Transverse colon (tissue), 4 donors: ENCODE results near the gene RSRC1. TPM values are rescaled to one million over a fixed set of nuclear protein-coding genes. Genes with fewer than 3 reads are reported as not detected.

Experiments used
- DNase-seq: peaks from one replicate; pipeline ENCODE4 v3.0.0-alpha.2; 2019
- H3K27ac ChIP-seq, 4 donors: fragments of 200-600 bp; sonication (generic); 2 replicates each; pipeline ENCODE4 v1.5.1; 2016 to 2018; ENCODE audit warnings: inconsistent platforms in 4 of 4
- H3K27me3 ChIP-seq: fragments of 200-600 bp; sonication (generic); 2 replicates; pipeline ENCODE4 v1.5.1; 2017; ENCODE audit warnings: inconsistent platforms
- H3K36me3 ChIP-seq, 4 donors: fragments of 200-600 bp; sonication (generic); 2 replicates each; pipeline ENCODE4 v1.5.1; 2017 to 2019; ENCODE audit warnings: inconsistent platforms in 4 of 4
- H3K4me1 ChIP-seq, 4 donors: fragments of 200-600 bp; sonication (generic); 2 replicates each; pipeline ENCODE4 v1.5.1; 2017 to 2020; ENCODE audit warnings: inconsistent platforms in 4 of 4
- H3K4me3 ChIP-seq, 4 donors: fragments of 200-600 bp; sonication (generic); 1 replicate in 1 of 4; 2 replicates in 3 of 4; pipeline versions ENCODE4 v1.5.1 to v1.6.1; 2017 to 2019; ENCODE audit warnings: inconsistent platforms in 4 of 4
- H3K9me3 ChIP-seq, 2 donors: fragments of 200-600 bp; sonication (generic); 2 replicates each; pipeline ENCODE4 v1.5.1; 2017 to 2019; ENCODE audit warnings: inconsistent platforms in 2 of 2
- EP300 ChIP-seq: sonication (generic); formaldehyde crosslinking; IDR thresholded peaks from one replicate; pipeline ENCODE4 v1.6.1; 2017; ENCODE audit warnings: antibody characterized with exemption, low read depth
- POLR2A ChIP-seq: fragments of 450-650 bp; IDR thresholded peaks from one replicate; pipeline ENCODE4 v1.6.1; 2016; ENCODE audit warnings: antibody characterized with exemption, mild to moderate bottlenecking, moderate library complexity
- POLR2AphosphoS5 ChIP-seq, 3 donors: sonication (generic); formaldehyde crosslinking; IDR thresholded peaks; one replicate each; pipeline ENCODE4 v1.6.1; 2016; ENCODE audit warnings: antibody characterized with exemption in 3 of 3
- WGBS, 2 donors: methylation state at CpG; one replicate each; pipeline ENCODE4 v1.1.5; 2018; ENCODE audit warnings: low coverage in 1 of 2; 5-methylcytosine and 5-hydroxymethylcytosine counted together
- in situ Hi-C, 4 donors: fragments of 200-750 bp; cut with MboI; loops; one replicate each; pipeline versions ENCODE4 v1.15.0 to v1.15.1; 2017; ENCODE audit warnings: low sequenced_read_pairs in 3 of 4, low pct_ligation_motif_present in 1 of 4, low pct_unique_long_range_greater_than_20kb in 1 of 4
- intact Hi-C: fragments of 100-400 bp; cut with DNase I; formaldehyde crosslinking; loops from one replicate; pipeline ENCODE4 v1.15.1; 2023; ENCODE audit warnings: low total_unique reads
- total RNA-seq, 4 donors: library from RNA; depleted of rRNA; stranded (reverse); fragments of >200 nt; gene quantifications; one replicate each; pipeline ENCODE4 v1.1.0, GENCODE V29; 2016
- TF ChIP-seq, protein P1 (sequence below), 5 experiments: fragments of 200-600 bp in 3 of 5; fragments of 450-650 bp in 2 of 5; sonication (generic) in 3 of 5; IDR thresholded peaks; 1 replicate in 2 of 5; 2 replicates in 3 of 5; pipeline ENCODE4 v1.5.1; 2016 to 2017; ENCODE audit warnings: antibody characterized with exemption in 5 of 5, inconsistent platforms in 3 of 5, mild to moderate bottlenecking in 2 of 5, moderate library complexity in 1 of 5

Gene RSRC1
- total RNA-seq, 4 donors from 2014 or later = 5.6 to 65.1 (median 37.1) TPM

DNA sequence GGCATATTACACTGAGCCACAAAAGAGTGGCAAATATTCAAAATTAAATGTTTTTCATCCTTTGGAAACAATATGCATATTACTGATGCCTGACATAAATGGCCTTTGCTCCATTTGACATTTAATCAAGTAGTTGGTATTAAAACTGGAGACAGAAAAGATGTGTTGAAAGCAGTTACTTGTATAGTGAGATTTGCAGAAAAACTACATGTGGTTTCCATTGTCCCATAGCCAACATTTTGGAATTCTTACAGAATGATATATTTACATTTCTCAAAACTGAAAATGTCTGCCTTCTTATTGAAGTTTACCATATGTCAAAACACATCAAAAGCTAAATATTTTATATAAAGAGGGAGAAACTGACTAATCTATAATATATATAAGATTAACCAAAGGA lies 25.2 kb upstream of the RSRC1 start:
- no peaks in the 10 kb centered on the region for H3K9me3 ChIP-seq
- H3K27me3 ChIP-seq = peaks cover 75% of the 10 kb centered on the region
- no peak for TF ChIP-seq EP300
- TF ChIP-seq, protein P1, sequence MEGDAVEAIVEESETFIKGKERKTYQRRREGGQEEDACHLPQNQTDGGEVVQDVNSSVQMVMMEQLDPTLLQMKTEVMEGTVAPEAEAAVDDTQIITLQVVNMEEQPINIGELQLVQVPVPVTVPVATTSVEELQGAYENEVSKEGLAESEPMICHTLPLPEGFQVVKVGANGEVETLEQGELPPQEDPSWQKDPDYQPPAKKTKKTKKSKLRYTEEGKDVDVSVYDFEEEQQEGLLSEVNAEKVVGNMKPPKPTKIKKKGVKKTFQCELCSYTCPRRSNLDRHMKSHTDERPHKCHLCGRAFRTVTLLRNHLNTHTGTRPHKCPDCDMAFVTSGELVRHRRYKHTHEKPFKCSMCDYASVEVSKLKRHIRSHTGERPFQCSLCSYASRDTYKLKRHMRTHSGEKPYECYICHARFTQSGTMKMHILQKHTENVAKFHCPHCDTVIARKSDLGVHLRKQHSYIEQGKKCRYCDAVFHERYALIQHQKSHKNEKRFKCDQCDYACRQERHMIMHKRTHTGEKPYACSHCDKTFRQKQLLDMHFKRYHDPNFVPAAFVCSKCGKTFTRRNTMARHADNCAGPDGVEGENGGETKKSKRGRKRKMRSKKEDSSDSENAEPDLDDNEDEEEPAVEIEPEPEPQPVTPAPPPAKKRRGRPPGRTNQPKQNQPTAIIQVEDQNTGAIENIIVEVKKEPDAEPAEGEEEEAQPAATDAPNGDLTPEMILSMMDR (IDR thresholded peaks at IDR 0.05) = no peak
- TF ChIP-seq POLR2A = no peak
- TF ChIP-seq POLR2AphosphoS5 (IDR thresholded peaks at IDR 0.05) = no peak
- peaks cover 0 to 5% (median 0%) of the 10 kb centered on the region in 4 donors for H3K4me1 ChIP-seq
- in situ Hi-C loops (no loop called here), intact Hi-C loops (no loop called here)
- no peaks in the 10 kb centered on the region for H3K36me3 ChIP-seq
- no peak overlapping the region for H3K27ac ChIP-seq
- no peak for DNase-seq
- no peak overlapping the region for H3K4me3 ChIP-seq

DNA sequence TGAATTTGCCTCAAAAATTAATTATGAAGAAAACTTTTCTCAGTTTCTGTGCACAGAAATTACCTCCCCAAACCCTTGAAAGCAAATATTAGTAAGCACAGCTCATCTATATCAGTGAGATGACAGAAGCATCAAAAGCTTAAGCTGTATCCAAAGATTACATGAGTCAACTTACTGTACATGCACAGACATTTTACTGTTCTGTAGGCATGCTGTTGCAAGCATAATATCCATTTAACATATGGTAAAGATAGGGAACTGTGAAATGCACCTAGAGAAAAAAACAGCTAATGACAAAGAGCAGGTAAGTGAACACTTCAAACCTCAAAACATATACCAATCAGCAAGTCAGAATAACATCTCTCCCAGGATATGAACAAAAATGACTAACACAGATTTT lies 24.5 kb upstream of the RSRC1 start:
- no peak overlapping the region for H3K4me3 ChIP-seq
- TF ChIP-seq EP300 (no peak), POLR2AphosphoS5 (IDR thresholded peaks at IDR 0.05) (no peak), POLR2A (no peak)
- TF ChIP-seq, protein P1 (IDR thresholded peaks at IDR 0.05) = no peak
- no peaks in the 10 kb centered on the region for H3K9me3 ChIP-seq
- no peaks in the 10 kb centered on the region for H3K36me3 ChIP-seq
- no peak overlapping the region for H3K27ac ChIP-seq
- DNase-seq = no peak
- H3K27me3 ChIP-seq = peaks cover 77% of the 10 kb centered on the region
- in situ Hi-C loops = no loop called here
- H3K4me1 ChIP-seq = peaks cover 0 to 5% (median 0%) of the 10 kb centered on the region in 4 donors
- intact Hi-C loops = no loop called here

DNA sequence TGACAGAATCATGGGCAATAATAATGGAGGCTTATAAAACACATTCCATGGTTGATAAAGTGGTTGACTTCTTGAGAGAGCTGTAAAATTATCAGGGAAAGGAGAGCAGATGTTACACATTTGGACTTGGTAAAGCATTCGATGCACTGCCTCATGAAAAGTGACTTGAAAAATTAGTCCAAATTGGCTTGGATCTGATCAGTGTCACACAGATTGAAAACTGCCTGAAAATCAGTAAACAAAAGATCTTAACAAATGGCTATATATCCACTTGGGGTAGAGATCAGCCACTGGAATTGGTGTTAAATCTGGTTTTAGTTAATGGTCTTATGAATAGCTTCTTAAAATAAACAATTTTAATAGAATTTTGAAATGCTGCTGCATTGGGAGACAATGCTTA lies 24.0 kb upstream of the RSRC1 start:
- no peaks in the 10 kb centered on the region for H3K36me3 ChIP-seq
- intact Hi-C loops (no loop called here), in situ Hi-C loops (no loop called here)
- H3K27me3 ChIP-seq = peaks cover 83% of the 10 kb centered on the region
- no peak for DNase-seq
- 50 to 72% methylated on average over 1 of the region's 1 CpG for WGBS, 2 donors
- peaks cover 0 to 5% (median 0%) of the 10 kb centered on the region in 4 donors for H3K4me1 ChIP-seq
- TF ChIP-seq POLR2A (no peak), POLR2AphosphoS5 (IDR thresholded peaks at IDR 0.05) (no peak), EP300 (no peak)
- TF ChIP-seq, protein P1 (IDR thresholded peaks at IDR 0.05) = no peak
- H3K9me3 ChIP-seq = no peaks in the 10 kb centered on the region
- H3K4me3 ChIP-seq = no peak overlapping the region
- H3K27ac ChIP-seq = no peak overlapping the region

DNA sequence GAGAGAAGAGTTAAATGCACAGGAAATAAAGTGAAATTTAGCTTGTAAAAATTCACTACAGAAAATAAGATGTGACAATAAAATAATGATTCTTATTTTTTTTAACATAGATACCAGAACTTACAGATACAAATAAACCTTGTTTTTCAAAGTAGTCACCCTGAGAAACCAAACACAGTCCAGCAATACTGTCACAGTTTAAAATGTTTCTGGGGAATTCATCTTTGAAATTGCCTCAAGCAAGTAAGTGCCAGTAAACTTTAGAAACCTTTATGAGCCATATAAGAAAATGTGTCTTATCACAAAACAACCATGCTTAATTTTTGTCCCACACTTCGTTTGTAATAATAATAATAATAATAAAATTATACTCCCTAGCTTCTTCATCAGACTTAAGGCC lies 23.5 kb upstream of the RSRC1 start:
- TF ChIP-seq EP300 = no peak
- TF ChIP-seq POLR2A = no peak
- no peak for TF ChIP-seq POLR2AphosphoS5 (IDR thresholded peaks at IDR 0.05)
- TF ChIP-seq, protein P1 (IDR thresholded peaks at IDR 0.05) = no peak
- Histone ChIP-seq H3K4me1 (peaks cover 0 to 5% (median 0%) of the 10 kb centered on the region in 4 donors), H3K36me3 (no peaks in the 10 kb centered on the region), H3K27me3 (peaks cover 87% of the 10 kb centered on the region), H3K4me3 (no peak overlapping the region), H3K9me3 (no peaks in the 10 kb centered on the region), H3K27ac (no peak overlapping the region)
- intact Hi-C loops = no loop called here
- in situ Hi-C loops = no loop called here
- WGBS, 2 donors = 11 to 14% methylated on average over 1 of the region's 1 CpG
- no peak for DNase-seq
